Natural killer cell (primary cell): ENCODE measurements around the gene LCE5A. TPM values are rescaled to one million over a fixed set of nuclear protein-coding genes. Genes with fewer than 3 reads are reported as not detected.

Experiments
- ATAC-seq, 3 donors: fragments of 150-1000 bp in 2 of 3; fragments of 200-7000 bp in 1 of 3; cut with Tn5 transposase; 1 replicate in 1 of 3; 2 replicates in 2 of 3; pipeline ENCODE4 v1.10.0; 2021; ENCODE audit warnings: mild to moderate bottlenecking in 2 of 3, moderate library complexity in 2 of 3
- DNase-seq, 2 donors: peaks; one replicate each; pipeline versions ENCODE4 v3.0.0 to v3.0.0-alpha.2; 2013 to 2021; ENCODE audit warnings: mixed read lengths in 1 of 2
- H3K27ac ChIP-seq: one replicate; pipeline ENCODE4 v1.5.1; 2013; ENCODE audit warnings: mild to moderate bottlenecking, low read length
- H3K27me3 ChIP-seq: one replicate; pipeline ENCODE4 v1.6.1; 2013; ENCODE audit warnings: low read length; ENCODE audit not compliant: control insufficient read depth, insufficient read depth
- H3K36me3 ChIP-seq: one replicate; pipeline ENCODE4 v1.6.1; 2013; ENCODE audit warnings: low read length; ENCODE audit not compliant: control insufficient read depth, insufficient read depth
- H3K4me1 ChIP-seq: one replicate; pipeline ENCODE4 v1.6.1; 2013; ENCODE audit warnings: low read length; ENCODE audit not compliant: control insufficient read depth, insufficient read depth
- H3K4me3 ChIP-seq: one replicate; pipeline ENCODE4 v1.5.1; 2013; ENCODE audit warnings: low read length
- H3K9me3 ChIP-seq: one replicate; pipeline ENCODE4 v1.6.1; 2013; ENCODE audit warnings: low read length; ENCODE audit not compliant: control insufficient read depth, insufficient read depth
- H3K27ac Mint-ChIP-seq, 2 donors: one replicate each; pipeline ENCODE4 v1.8.0; 2022; ENCODE audit warnings: mild to moderate bottlenecking in 2 of 2, mixed read lengths in 2 of 2, moderate library complexity in 1 of 2
- H3K27me3 Mint-ChIP-seq, 2 donors: one replicate each; pipeline ENCODE4 v1.8.0; 2022; ENCODE audit warnings: low read depth in 2 of 2, mixed read lengths in 2 of 2
- H3K36me3 Mint-ChIP-seq: one replicate; pipeline ENCODE4 v1.8.0; 2022; ENCODE audit warnings: mixed read lengths
- H3K4me1 Mint-ChIP-seq, 2 donors: one replicate each; pipeline ENCODE4 v1.8.0; 2022; ENCODE audit warnings: mixed read lengths in 2 of 2
- H3K4me3 Mint-ChIP-seq: one replicate; pipeline ENCODE4 v1.8.0; 2022; ENCODE audit warnings: mild to moderate bottlenecking, moderate library complexity, mixed read lengths
- H3K9me3 Mint-ChIP-seq, 2 donors: one replicate each; pipeline ENCODE4 v1.8.0; 2022; ENCODE audit warnings: mixed read lengths in 2 of 2
- WGBS: methylation state at CpG from one replicate; pipeline ENCODE4 v1.1.7; 2013; ENCODE audit warnings: missing lambda C conversion rate; ENCODE audit not compliant: insufficient coverage; 5-methylcytosine and 5-hydroxymethylcytosine counted together
- intact Hi-C: fragments of 100-400 bp; cut with micrococcal nuclease; formaldehyde crosslinking; loops from one replicate; pipeline ENCODE4 v1.14.2; 2022
- total RNA-seq, 4 donors: library from RNA; stranded (reverse); fragments of 120-200 nt in 1 of 4; gene quantifications; one replicate each; pipeline versions ENCODE4 v1.2.3 to v1.2.4, GENCODE V29; 2013 to 2022
- TF ChIP-seq, protein P1 (sequence below): fragments of 200-600 bp; IDR thresholded peaks from one replicate; pipeline ENCODE4 v1.8.0; 2022; ENCODE audit warnings: antibody characterized with exemption

LCE5A gene
- total RNA-seq, 3 donors from 2014 or later (not counting 1 experiment from before 2014, with no cell fraction given), result not detected

DNA sequence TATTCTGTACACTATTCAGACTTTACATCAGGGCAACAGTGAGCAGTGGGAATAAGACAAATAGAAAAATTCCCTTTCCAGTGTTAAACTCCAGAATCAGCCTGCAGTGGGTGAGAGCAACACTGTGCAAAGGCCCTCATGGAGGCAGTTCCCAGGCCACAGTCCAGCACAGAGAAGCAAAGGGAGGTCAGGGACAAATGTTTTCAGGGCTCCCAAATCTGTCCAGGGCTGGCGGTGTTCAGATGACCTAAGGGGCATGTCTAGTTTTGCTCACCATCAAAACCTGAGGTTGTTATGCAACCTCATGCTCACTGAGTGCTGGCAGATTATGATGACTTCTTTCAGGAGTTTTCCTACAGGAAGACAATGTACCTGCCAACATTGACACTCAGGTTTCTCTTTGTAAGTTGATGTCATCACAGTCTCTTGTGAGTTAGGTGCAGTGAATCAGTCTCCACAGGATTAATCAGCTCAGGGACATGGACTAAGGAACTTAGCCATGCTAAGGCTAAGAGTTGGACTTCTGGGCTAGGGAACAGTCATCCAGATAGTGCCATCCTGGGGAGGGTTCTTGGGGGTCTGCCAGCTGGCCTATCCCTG lies 3.6 kb upstream of the LCE5A start:
- intact Hi-C loops, result no loop called here
- Mint-ChIP-seq H3K36me3 (no peaks in the 10 kb centered on the region), H3K27ac (no peak overlapping the region), H3K27me3 (peaks cover 17 to 28% of the 10 kb centered on the region in 2 donors), H3K4me1 (no peaks in the 10 kb centered on the region), H3K4me3 (no peak overlapping the region), H3K9me3 (no peaks in the 10 kb centered on the region)
- no peaks in the 10 kb centered on the region for H3K9me3 ChIP-seq
- no peaks in the 10 kb centered on the region for H3K27me3 ChIP-seq
- no peak overlapping the region for H3K4me3 ChIP-seq
- no peak overlapping the region for H3K27ac ChIP-seq
- DNase-seq, result no peak
- no peaks in the 10 kb centered on the region for H3K36me3 ChIP-seq
- no peak for ATAC-seq
- WGBS, result 92% methylated on average over 1 of the region's 1 CpG
- TF ChIP-seq, protein P1, sequence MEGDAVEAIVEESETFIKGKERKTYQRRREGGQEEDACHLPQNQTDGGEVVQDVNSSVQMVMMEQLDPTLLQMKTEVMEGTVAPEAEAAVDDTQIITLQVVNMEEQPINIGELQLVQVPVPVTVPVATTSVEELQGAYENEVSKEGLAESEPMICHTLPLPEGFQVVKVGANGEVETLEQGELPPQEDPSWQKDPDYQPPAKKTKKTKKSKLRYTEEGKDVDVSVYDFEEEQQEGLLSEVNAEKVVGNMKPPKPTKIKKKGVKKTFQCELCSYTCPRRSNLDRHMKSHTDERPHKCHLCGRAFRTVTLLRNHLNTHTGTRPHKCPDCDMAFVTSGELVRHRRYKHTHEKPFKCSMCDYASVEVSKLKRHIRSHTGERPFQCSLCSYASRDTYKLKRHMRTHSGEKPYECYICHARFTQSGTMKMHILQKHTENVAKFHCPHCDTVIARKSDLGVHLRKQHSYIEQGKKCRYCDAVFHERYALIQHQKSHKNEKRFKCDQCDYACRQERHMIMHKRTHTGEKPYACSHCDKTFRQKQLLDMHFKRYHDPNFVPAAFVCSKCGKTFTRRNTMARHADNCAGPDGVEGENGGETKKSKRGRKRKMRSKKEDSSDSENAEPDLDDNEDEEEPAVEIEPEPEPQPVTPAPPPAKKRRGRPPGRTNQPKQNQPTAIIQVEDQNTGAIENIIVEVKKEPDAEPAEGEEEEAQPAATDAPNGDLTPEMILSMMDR, result no peak
- H3K4me1 ChIP-seq, result no peaks in the 10 kb centered on the region

DNA sequence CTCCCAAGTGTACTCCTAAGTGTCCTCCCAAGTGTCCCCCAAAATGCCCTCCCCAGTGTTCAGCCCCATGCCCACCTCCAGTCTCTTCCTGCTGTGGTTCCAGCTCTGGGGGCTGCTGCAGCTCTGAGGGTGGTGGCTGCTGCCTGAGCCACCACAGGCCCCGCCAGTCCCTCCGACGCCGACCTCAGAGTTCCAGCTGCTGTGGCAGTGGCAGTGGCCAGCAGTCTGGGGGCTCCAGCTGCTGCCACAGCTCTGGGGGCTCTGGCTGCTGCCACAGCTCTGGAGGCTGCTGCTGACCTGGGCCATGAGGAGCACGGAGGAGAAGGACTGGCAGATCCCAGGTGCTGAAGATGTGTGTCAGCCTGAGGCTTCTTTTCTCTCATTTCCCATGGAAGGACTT lies 993 bp downstream of the LCE5A start:
- intact Hi-C loops, result no loop called here
- Histone ChIP-seq H3K9me3 (no peaks in the 10 kb centered on the region), H3K4me3 (no peak overlapping the region), H3K27ac (no peak overlapping the region), H3K36me3 (no peaks in the 10 kb centered on the region), H3K27me3 (peaks cover 10% of the 10 kb centered on the region), H3K4me1 (no peaks in the 10 kb centered on the region)
- DNase-seq, result no peak
- no peak overlapping the region for H3K27ac Mint-ChIP-seq
- H3K4me3 Mint-ChIP-seq, result no peak overlapping the region
- H3K4me1 Mint-ChIP-seq, result no peaks in the 10 kb centered on the region
- WGBS, result 42% methylated on average over 5 of the region's 5 CpGs
- TF ChIP-seq, protein P1, result no peak
- ATAC-seq, result no peak
- no peaks in the 10 kb centered on the region for H3K36me3 Mint-ChIP-seq
- H3K9me3 Mint-ChIP-seq, result no peaks in the 10 kb centered on the region
- H3K27me3 Mint-ChIP-seq, result peaks cover 44 to 59% of the 10 kb centered on the region in 2 donors

DNA sequence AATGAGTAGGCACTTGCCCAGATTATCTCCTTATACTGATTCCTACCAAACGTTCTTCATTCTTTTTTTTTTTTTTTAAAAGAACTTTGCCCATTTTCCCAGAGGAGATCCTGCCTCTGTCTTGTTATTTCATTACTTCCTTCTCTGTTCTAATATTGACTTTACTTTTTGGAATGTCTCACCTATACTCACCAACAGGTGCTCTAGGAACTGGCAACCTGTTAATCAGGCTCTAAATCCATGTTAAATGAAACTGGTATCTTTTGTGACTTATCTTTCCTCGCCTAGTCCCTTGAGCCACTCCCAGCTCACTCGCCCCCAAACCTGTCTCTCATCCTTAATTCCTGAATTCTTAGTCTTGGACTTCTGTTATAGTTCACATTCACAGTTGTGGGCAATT lies 2.5 kb downstream of the LCE5A start:
- Histone ChIP-seq H3K27ac (no peak overlapping the region), H3K27me3 (peaks cover 18% of the 10 kb centered on the region), H3K4me1 (no peaks in the 10 kb centered on the region), H3K9me3 (no peaks in the 10 kb centered on the region), H3K4me3 (no peak overlapping the region), H3K36me3 (no peaks in the 10 kb centered on the region)
- 77% methylated on average over 3 of the region's 3 CpGs for WGBS
- TF ChIP-seq, protein P1, result no peak
- Mint-ChIP-seq H3K4me3 (no peak overlapping the region), H3K9me3 (no peaks in the 10 kb centered on the region), H3K4me1 (no peaks in the 10 kb centered on the region), H3K27ac (no peak overlapping the region), H3K27me3 (peaks cover 54 to 72% of the 10 kb centered on the region in 2 donors), H3K36me3 (no peaks in the 10 kb centered on the region)
- no peak for DNase-seq
- no peak for ATAC-seq
- intact Hi-C loops, result no loop called here
